ENCODE measurements around the gene PRPF19.

Gene PRPF19

GRCh38 chr11:60906132-60906972 lies at the start of gene PRPF19:
Gene PRPF19, minus strand, starts transcription at chr11:60906585. Its CDS starts 203 bp downstream, at chr11:60906382.
- DNase-seq, result peak; percentile 91 to 100 (median 98)
- intact Hi-C loops (cut with DNase I), result loop anchor here (5.0 kb wide), 2 partner anchors 64 to 256 kb away; partner anchors contain the start of genes CCDC86 and VPS37C

GRCh38 chr11:60955571-60955970 lies 49.2 kb upstream of the PRPF19 start:
- intact Hi-C loops (cut with DNase I), result no loop called here
- DNase-seq, result no peak

- DNase-seq, result no peak
- intact Hi-C loops (cut with DNase I), result no loop called here
Observed at GRCh38 chr11:60954421-60954820, 48.0 kb upstream of the PRPF19 start.

- peak in 1 of 42 donors; percentile 16 for DNase-seq
Observed at GRCh38 chr11:60953781-60954180, 47.4 kb upstream of the PRPF19 start.

GRCh38 chr11:60952742-60953170 lies 46.4 kb upstream of the PRPF19 start:
- DNase-seq, result no peak
- intact Hi-C loops (cut with DNase I), result no loop called here

More at GRCh38 chr11:60953781-60954180, 47.4 kb upstream of the PRPF19 start:
- intact Hi-C loops (cut with DNase I), result no loop called here

GRCh38 chr11:60951904-60952741 lies 45.7 kb upstream of the PRPF19 start, which contains the start of gene SLC15A3:
Gene SLC15A3, minus strand, starts transcription at chr11:60952176. Its CDS starts 625 bp downstream, at chr11:60951551.
- DNase-seq, result peak in 35 of 42 donors; percentile 28 to 77 (median 56)
- intact Hi-C loops (cut with DNase I), result no loop called here

- intact Hi-C loops (cut with DNase I), result no loop called here
- DNase-seq, result no peak
Observed at GRCh38 chr11:60951606-60951903, 45.2 kb upstream of the PRPF19 start.

- intact Hi-C loops (cut with DNase I), result no loop called here
- peak in 2 of 42 donors; percentile 23 to 31 for DNase-seq
Observed at GRCh38 chr11:60950933-60951605, 44.7 kb upstream of the PRPF19 start.

GRCh38 chr11:60950024-60950423 lies 43.6 kb upstream of the PRPF19 start:
- intact Hi-C loops (cut with DNase I), result no loop called here

GRCh38 chr11:60948250-60948649 lies 41.9 kb upstream of the PRPF19 start:
- DNase-seq, result peak in 2 of 42 donors; percentile 29 to 32

More at GRCh38 chr11:60950024-60950423, 43.6 kb upstream of the PRPF19 start:
- peak in 2 of 42 donors; percentile 17 to 29 for DNase-seq

GRCh38 chr11:60947700-60948099 lies 41.3 kb upstream of the PRPF19 start:
- intact Hi-C loops (cut with DNase I), result loop anchor here (10.0 kb wide), 2 partner anchors 57 to 177 kb away; no protein-coding TSS in a partner anchor
- DNase-seq, result peak in 13 of 42 donors; percentile 36 to 82 (median 56)

More at GRCh38 chr11:60948250-60948649, 41.9 kb upstream of the PRPF19 start:
- intact Hi-C loops (cut with DNase I), result loop anchor here (10.0 kb wide), 2 partner anchors 57 to 177 kb away; no protein-coding TSS in a partner anchor

- intact Hi-C loops (cut with DNase I), result loop anchor here (10.0 kb wide), 2 partner anchors 58 to 178 kb away; no protein-coding TSS in a partner anchor
- peak in 2 of 42 donors; percentile 30 for DNase-seq
Observed at GRCh38 chr11:60946601-60947264, 40.3 kb upstream of the PRPF19 start.

GRCh38 chr11:60945295-60945667 lies 38.9 kb upstream of the PRPF19 start:
- intact Hi-C loops (cut with DNase I), result loop anchor here (10.0 kb wide), 2 partner anchors 60 to 180 kb away; no protein-coding TSS in a partner anchor

GRCh38 chr11:60944490-60945294 lies 38.3 kb upstream of the PRPF19 start:
- no peak for DNase-seq
- intact Hi-C loops (cut with DNase I), result loop anchor here (10.0 kb wide), 2 partner anchors 60 to 180 kb away; no protein-coding TSS in a partner anchor

More at GRCh38 chr11:60945295-60945667, 38.9 kb upstream of the PRPF19 start:
- peak in 1 of 42 donors; percentile 30 for DNase-seq

- intact Hi-C loops (cut with DNase I), result loop anchor here (10.0 kb wide), 2 partner anchors 62 to 182 kb away; no protein-coding TSS in a partner anchor
- DNase-seq, result no peak
Observed at GRCh38 chr11:60942970-60943565, 36.7 kb upstream of the PRPF19 start.

GRCh38 chr11:60942219-60942618 lies 35.8 kb upstream of the PRPF19 start:
- intact Hi-C loops (cut with DNase I), result loop anchor here (10.0 kb wide), 2 partner anchors 63 to 183 kb away; no protein-coding TSS in a partner anchor

More at GRCh38 chr11:60942219-60942618, 35.8 kb upstream of the PRPF19 start:
- DNase-seq, result no peak

All from head of caudate nucleus (tissue), 42 donors.